B cell (primary cell): Measurements from ENCODE around the gene ISG20L2. TPM values are rescaled to one million over a fixed set of nuclear protein-coding genes. Genes with fewer than 3 reads are reported as not detected.

ENCODE experiments used
- ATAC-seq: fragments of 200-7000 bp; cut with Tn5 transposase; one replicate; pipeline ENCODE4 v1.10.0; 2021; ENCODE audit warnings: low read depth, mild to moderate bottlenecking, moderate number of reproducible peaks, moderate library complexity
- CTCF ChIA-PET: fragments of 350-600 bp; sonication (Branson Sonifier 250); formaldehyde crosslinking; loops from one replicate; lab custom pipeline; 2021; ENCODE audit warnings: antibody characterized with exemption, inconsistent platforms; lab: Charles Lee
- POLR2A ChIA-PET: fragments of 350-600 bp; sonication (Branson Sonifier 250); formaldehyde crosslinking; loops from one replicate; lab custom pipeline; 2021; ENCODE audit warnings: antibody characterized with exemption; lab: Charles Lee
- DNase-seq: peaks from one replicate; pipeline ENCODE4 v3.0.0; 2013
- H2AFZ ChIP-seq: 2 replicates; pipeline ENCODE4 v1.6.1; 2012; ENCODE audit warnings: mild to moderate bottlenecking, low read depth, low read length; ENCODE audit not compliant: insufficient read depth, poor library complexity, severe bottlenecking
- H3K27ac ChIP-seq, 2 donors: 1 replicate in 1 of 2; 2 replicates in 1 of 2; pipeline ENCODE4 v1.5.1; 2012 to 2013; ENCODE audit warnings: low read length in 2 of 2, mild to moderate bottlenecking in 2 of 2, moderate library complexity in 1 of 2
- H3K27me3 ChIP-seq, 4 experiments: fragments of 200-600 bp in 1 of 4; sonication (generic) in 1 of 4; replicated peaks in 1 of 4; 1 replicate in 2 of 4; 2 replicates in 2 of 4; pipeline versions ENCODE4 v1.6.1 to v1.7.0; 2013 to 2016; ENCODE audit warnings: low read length in 3 of 4, mild to moderate bottlenecking in 2 of 4, mixed read lengths in 1 of 4, moderate library complexity in 1 of 4; ENCODE audit not compliant: insufficient read depth in 4 of 4, control insufficient read depth in 3 of 4; ENCODE audit errors: control extremely low read depth in 1 of 4
- H3K36me3 ChIP-seq, 2 experiments: replicated peaks in 1 of 2; 1 replicate in 1 of 2; 2 replicates in 1 of 2; pipeline versions ENCODE4 v1.6.1 to v1.7.1; 2013; ENCODE audit warnings: low read length in 1 of 2; ENCODE audit not compliant: insufficient read depth in 2 of 2, control insufficient read depth in 1 of 2; ENCODE audit errors: control extremely low read depth in 1 of 2, extremely low read depth in 1 of 2
- H3K4me1 ChIP-seq, 2 donors: fragments of 200-600 bp in 1 of 2; sonication (generic) in 1 of 2; 1 replicate in 1 of 2; 2 replicates in 1 of 2; pipeline versions ENCODE4 v1.5.1 to v1.6.1; 2013 to 2017; ENCODE audit warnings: low read length in 2 of 2; ENCODE audit not compliant: control insufficient read depth in 2 of 2, insufficient read depth in 2 of 2
- H3K4me2 ChIP-seq: replicated peaks from 2 replicates; pipeline ENCODE3; 2012; ENCODE audit warnings: mild to moderate bottlenecking, low read depth, low read length; ENCODE audit not compliant: poor library complexity, severe bottlenecking
- H3K4me3 ChIP-seq, 5 experiments: fragments of 200-600 bp in 1 of 5; sonication (generic) in 1 of 5; 1 replicate in 3 of 5; 2 replicates in 2 of 5; pipeline versions ENCODE4 v1.5.1 to v1.7.0; 2011 to 2016; ENCODE audit warnings: low read length in 4 of 5, mild to moderate bottlenecking in 4 of 5, low read depth in 2 of 5, control low read depth in 1 of 5, moderate library complexity in 1 of 5; ENCODE audit not compliant: insufficient read depth in 1 of 5; ENCODE audit errors: control extremely low read depth in 1 of 5, extremely low read depth in 1 of 5
- H3K79me2 ChIP-seq: fragments of 200-600 bp; sonication (generic); one replicate; pipeline ENCODE4 v1.6.0; 2016; ENCODE audit warnings: low read length; ENCODE audit not compliant: control insufficient read depth, insufficient read depth
- H3K9ac ChIP-seq: fragments of 200-600 bp; sonication (generic); 2 replicates; pipeline ENCODE4 v1.6.1; 2017; ENCODE audit warnings: mild to moderate bottlenecking, low read length, moderate library complexity
- H3K9me3 ChIP-seq, 3 donors: one replicate each; pipeline versions ENCODE4 v1.6.1 to v1.7.1; 2013; ENCODE audit warnings: low read length in 2 of 3; ENCODE audit not compliant: control insufficient read depth in 2 of 3, insufficient read depth in 1 of 3; ENCODE audit errors: control extremely low read depth in 1 of 3
- H4K20me1 ChIP-seq: 2 replicates; pipeline ENCODE4 v1.6.0; 2012; ENCODE audit warnings: mild to moderate bottlenecking, low read length; ENCODE audit not compliant: insufficient read depth, control insufficient read depth, poor library complexity, severe bottlenecking
- H3K27ac Mint-ChIP-seq: one replicate; pipeline ENCODE4 v1.8.0; 2021; ENCODE audit warnings: mixed read lengths
- H3K27me3 Mint-ChIP-seq: one replicate; pipeline ENCODE4 v1.8.0; 2021; ENCODE audit warnings: mixed read lengths
- H3K4me1 Mint-ChIP-seq: one replicate; pipeline ENCODE4 v1.8.0; 2021; ENCODE audit warnings: mixed read lengths
- H3K4me3 Mint-ChIP-seq: one replicate; pipeline ENCODE4 v1.8.0; 2021; ENCODE audit warnings: mixed read lengths
- H3K9me3 Mint-ChIP-seq: one replicate; pipeline ENCODE4 v1.8.0; 2022; ENCODE audit warnings: mixed read lengths; ENCODE audit not compliant: insufficient read depth
- CTCF ChIP-seq: fragments of 200-600 bp; IDR thresholded peaks from one replicate; pipeline ENCODE4 v1.8.0; 2022; ENCODE audit warnings: antibody characterized with exemption, mild to moderate bottlenecking
- EZH2 ChIP-seq: IDR thresholded peaks from 2 replicates; pipeline ENCODE4 v1.6.1; 2012; ENCODE audit warnings: borderline replicate concordance, low read depth, mild to moderate bottlenecking, moderate library complexity, low read length; ENCODE audit not compliant: insufficient read depth, poor library complexity, severe bottlenecking
- WGBS: methylation state at CpG from one replicate; pipeline ENCODE4 v1.1.5; 2013; ENCODE audit warnings: missing lambda C conversion rate; ENCODE audit not compliant: insufficient coverage; 5-methylcytosine and 5-hydroxymethylcytosine counted together
- intact Hi-C: fragments of 100-400 bp; cut with micrococcal nuclease; formaldehyde crosslinking; loops from one replicate; pipeline ENCODE4 v1.10.0; 2022
- polyA plus RNA-seq: library from polyadenylated mRNA; depleted of rRNA; stranded (reverse); fragments of >200 nt; gene quantifications from 2 replicates; pipeline ENCODE4 v1.2.3, GENCODE V29; 2012
- total RNA-seq, 2 donors: library from RNA; stranded (reverse); fragments of 120-200 nt in 1 of 2; gene quantifications; 1 replicate in 1 of 2; 2 replicates in 1 of 2; pipeline versions ENCODE4 v1.2.3 to v1.2.4, GENCODE V29; 2013 to 2022

The ISG20L2 gene
- total and polyA plus RNA-seq, 2 donors (not counting 1 experiment from before 2014, with no cell fraction given): 30.1 to 51.7 TPM

GRCh38 chr1:156741481-156741983 is 13.0 kb upstream of the ISG20L2 start:
- Histone ChIP-seq H3K9me3 (no peaks in the 10 kb centered on the region), H3K27ac (peak overlapping the region; percentile 77 to 95), H3K27me3 (no peaks in the 10 kb centered on the region), H4K20me1 (no peaks in the 10 kb centered on the region), H2AFZ (peak overlapping the region; percentile 86), H3K79me2 (peaks cover 27% of the 10 kb centered on the region), H3K4me3 (peak overlapping the region; percentile 23 to 85 (median 51)), H3K4me2 (peak overlapping the region; percentile 84), H3K4me1 (peaks cover 19 to 27% of the 10 kb centered on the region in 2 donors), H3K36me3 (peaks cover 0 to 41% of the 10 kb centered on the region in 2 experiments), H3K9ac (peak overlapping the region; percentile 75)
- H3K4me1 Mint-ChIP-seq: peaks cover 40% of the 10 kb centered on the region
- ChIA-PET CTCF (interaction anchor here (0.8 to 5.1 kb wide), 9 partner anchors 11 to 115 kb away, joined by 3 to 43 read pairs (median 5); partner anchors contain the start of genes ISG20L2, METTL25B and PRCC), POLR2A (interaction anchor here (0.9 to 2.8 kb wide), 7 partner anchors 10 to 240 kb away, joined by 3 to 43 read pairs (median 7); partner anchors contain the start of genes HDGF, ISG20L2, METTL25B and PRCC)
- peak overlapping the region; percentile 96 for H3K4me3 Mint-ChIP-seq
- H3K27me3 Mint-ChIP-seq: no peaks in the 10 kb centered on the region
- TF ChIP-seq EZH2: no peak
- no peak for TF ChIP-seq CTCF
- H3K9me3 Mint-ChIP-seq: peaks cover 2% of the 10 kb centered on the region
- DNase-seq (no peak), ATAC-seq (no peak)
- peak overlapping the region; percentile 98 for H3K27ac Mint-ChIP-seq
- 10% methylated on average over 3 of the region's 8 CpGs for WGBS
- intact Hi-C loops: loop anchor here (1.0 kb wide), 3 partner anchors 10 to 26 kb away; partner anchors contain the start of genes HDGF, ISG20L2, METTL25B and PRCC
